SK-N-SH (cell line): ENCODE measurements around the gene THSD4. TPM values are rescaled to one million over a fixed set of nuclear protein-coding genes. Genes with fewer than 3 reads are reported as not detected.

ENCODE experiments used
- CTCF ChIA-PET: fragments of 300-600, 350-600 bp; formaldehyde crosslinking; extraction: SDS; loops from one replicate; lab custom pipeline; 2021; lab: Yijun Ruan, JAX
- POLR2A ChIA-PET: fragments of 350-600 bp; sonication (Branson Sonifier 250); formaldehyde crosslinking; extraction: SDS; loops from one replicate; lab custom pipeline; 2020; ENCODE audit warnings: antibody characterized with exemption, inconsistent platforms; lab: Yijun Ruan, JAX
- DNase-seq: peaks from one replicate; pipeline ENCODE4 v3.0.0; 2012
- H2AFZ ChIP-seq: fragments of 200-600 bp; sonication (generic); 2 replicates; pipeline ENCODE4 v1.8.1; 2016; ENCODE audit warnings: antibody characterized with exemption, mild to moderate bottlenecking, low read depth
- H3F3A ChIP-seq: fragments of 200-600 bp; sonication (generic); replicated peaks from 2 replicates; pipeline ENCODE3; 2016; ENCODE audit warnings: antibody characterized with exemption, mild to moderate bottlenecking; ENCODE audit not compliant: insufficient read depth
- H3K27ac ChIP-seq, 2 experiments: fragments of 200-500 bp in 1 of 2; fragments of 200-600 bp in 1 of 2; sonication (Bioruptor generic) in 1 of 2; sonication (generic), shearing (Covaris generic) in 1 of 2; 2 replicates each; pipeline versions ENCODE4 v1.5.1 to v1.6.1; 2014 to 2016; ENCODE audit warnings: low read depth in 2 of 2, inconsistent platforms in 1 of 2, low read length in 1 of 2, mild to moderate bottlenecking in 1 of 2, mixed read lengths in 1 of 2
- H3K27me3 ChIP-seq: fragments of 200-600 bp; sonication (generic), shearing (Covaris generic); 2 replicates; pipeline ENCODE4 v1.6.1; 2016; ENCODE audit warnings: mixed run types; ENCODE audit not compliant: insufficient read depth
- H3K36me3 ChIP-seq, 2 experiments: fragments of 200-500 bp in 1 of 2; fragments of 200-600 bp in 1 of 2; sonication (Bioruptor generic) in 1 of 2; sonication (generic) in 1 of 2; replicated peaks in 1 of 2; 2 replicates each; pipeline versions ENCODE3 to v1.5.1; 2014 to 2016; ENCODE audit warnings: low read length in 1 of 2, mild to moderate bottlenecking in 1 of 2; ENCODE audit not compliant: insufficient read depth in 2 of 2, control insufficient read depth in 1 of 2
- H3K4me1 ChIP-seq, 2 experiments: fragments of 200-500 bp in 1 of 2; fragments of 200-600 bp in 1 of 2; sonication (Bioruptor generic) in 1 of 2; sonication (generic), shearing (Covaris generic) in 1 of 2; 2 replicates each; pipeline versions ENCODE4 v1.5.1 to v1.6.1; 2014 to 2016; ENCODE audit warnings: low read depth in 1 of 2, low read length in 1 of 2, mixed run types in 1 of 2; ENCODE audit not compliant: insufficient read depth in 2 of 2, control insufficient read depth in 1 of 2
- H3K4me2 ChIP-seq: fragments of 200-600 bp; sonication (generic), shearing (Covaris generic); 2 replicates; pipeline ENCODE4 v1.6.1; 2017; ENCODE audit warnings: mixed run types
- H3K4me3 ChIP-seq, 2 experiments: fragments of 200-500 bp in 1 of 2; fragments of 200-600 bp in 1 of 2; sonication (Bioruptor generic) in 1 of 2; sonication (generic), shearing (Covaris generic) in 1 of 2; 2 replicates each; pipeline versions ENCODE4 v1.5.1 to v1.8.1; 2014 to 2016; ENCODE audit warnings: low read depth in 2 of 2, inconsistent platforms in 1 of 2, low read length in 1 of 2, mild to moderate bottlenecking in 1 of 2, mixed read lengths in 1 of 2, moderate library complexity in 1 of 2
- H3K79me2 ChIP-seq: fragments of 200-600 bp; sonication (generic); 2 replicates; pipeline ENCODE4 v1.8.1; 2017; ENCODE audit warnings: mild to moderate bottlenecking; ENCODE audit not compliant: insufficient read depth
- H3K9ac ChIP-seq: fragments of 200-600 bp; sonication (generic); 2 replicates; pipeline ENCODE4 v1.6.1; 2017; ENCODE audit warnings: mixed run types
- H3K9me2 ChIP-seq: fragments of 200-600 bp; sonication (generic); 2 replicates; pipeline ENCODE4 v1.6.1; 2017; ENCODE audit warnings: mixed run types
- H3K9me3 ChIP-seq: fragments of 200-600 bp; sonication (generic); 2 replicates; pipeline ENCODE4 v1.6.1; 2017; ENCODE audit warnings: mixed run types, mild to moderate bottlenecking, moderate library complexity
- H4K20me1 ChIP-seq: fragments of 200-600 bp; sonication (generic); 2 replicates; pipeline ENCODE4 v1.6.1; 2017; ENCODE audit warnings: mild to moderate bottlenecking, mixed run types; ENCODE audit not compliant: insufficient read depth
- ELF1 ChIP-seq: IDR thresholded peaks from 2 replicates; pipeline ENCODE4 v1.4.0; 2012
- EP300 ChIP-seq, 2 experiments: IDR thresholded peaks; 2 replicates each; pipeline versions ENCODE4 v1.4.0 to v1.6.1; 2012; ENCODE audit warnings: borderline replicate concordance in 1 of 2, low read depth in 1 of 2, low read length in 1 of 2
- EZH2phosphoT487 ChIP-seq: fragments of 200-600 bp; sonication (generic); IDR thresholded peaks from 2 replicates; pipeline ENCODE4 v1.6.1; 2017; ENCODE audit warnings: low read depth, mixed run types, mild to moderate bottlenecking, antibody characterized with exemption, moderate library complexity, borderline replicate concordance
- FOSL2 ChIP-seq: IDR thresholded peaks from 2 replicates; pipeline ENCODE4 v1.4.0; 2012; ENCODE audit warnings: low read depth, mild to moderate bottlenecking, moderate library complexity, borderline replicate concordance
- FOXJ3 ChIP-seq: sonication (generic); formaldehyde crosslinking; IDR thresholded peaks from 2 replicates; pipeline ENCODE4 v1.5.1; 2020; ENCODE audit warnings: mild to moderate bottlenecking, missing genetic modification reagents
- GABPA ChIP-seq: IDR thresholded peaks from 2 replicates; pipeline ENCODE4 v1.4.0; 2012; ENCODE audit warnings: low read depth, mild to moderate bottlenecking
- GATA2 ChIP-seq: sonication (generic); formaldehyde crosslinking; IDR thresholded peaks from 2 replicates; pipeline ENCODE4 v1.5.0; 2020; ENCODE audit warnings: mild to moderate bottlenecking, missing genetic modification reagents
- NFIC ChIP-seq: IDR thresholded peaks from 2 replicates; pipeline ENCODE4 v1.4.0; 2012; ENCODE audit warnings: borderline replicate concordance
- POLR2AphosphoS5 ChIP-seq: IDR thresholded peaks from 2 replicates; pipeline ENCODE4 v1.6.1; 2012; ENCODE audit warnings: low read depth, low read length
- RAD21 ChIP-seq: IDR thresholded peaks from 2 replicates; pipeline ENCODE4 v1.6.1; 2012; ENCODE audit warnings: mild to moderate bottlenecking, low read length
- SMC3 ChIP-seq: IDR thresholded peaks from 2 replicates; pipeline ENCODE4 v1.6.1; 2012; ENCODE audit warnings: low read depth, low read length, improper control_type of control experiment
- TCF12 ChIP-seq: IDR thresholded peaks from 2 replicates; pipeline ENCODE4 v1.4.0; 2012
- TEAD4 ChIP-seq: IDR thresholded peaks from 2 replicates; pipeline ENCODE4 v1.4.0; 2012; ENCODE audit warnings: mild to moderate bottlenecking, borderline replicate concordance; ENCODE audit not compliant: insufficient read depth
- USF1 ChIP-seq: IDR thresholded peaks from 2 replicates; pipeline ENCODE4 v1.4.0; 2012; ENCODE audit warnings: low read depth, borderline replicate concordance
- USF2 ChIP-seq: fragments of 150-350 bp; IDR thresholded peaks from 2 replicates; pipeline ENCODE4 v1.6.1; 2017; ENCODE audit warnings: antibody characterized with exemption, low read length, low read depth, borderline replicate concordance
- YY1 ChIP-seq: IDR thresholded peaks from 2 replicates; pipeline ENCODE4 v1.4.0; 2012; ENCODE audit warnings: low read depth, mild to moderate bottlenecking
- ZBTB33 ChIP-seq: IDR thresholded peaks from 2 replicates; pipeline ENCODE4 v1.4.0; 2012; ENCODE audit warnings: low read depth, borderline replicate concordance
- WGBS: methylation state at CpG from one replicate; pipeline ENCODE4 v1.1.6; 2017; ENCODE audit warnings: low lambda C conversion rate; 5-methylcytosine and 5-hydroxymethylcytosine counted together
- polyA plus RNA-seq, 3 experiments: library from polyadenylated mRNA; depleted of rRNA; stranded (reverse); fragments of >200 nt; gene quantifications; 2 replicates each; pipeline ENCODE4 v1.2.3, GENCODE V29; 2012
- TF ChIP-seq, protein P1 (sequence below): fragments of 150-350 bp; IDR thresholded peaks from 2 replicates; pipeline ENCODE4 v1.6.1; 2016; ENCODE audit warnings: mild to moderate bottlenecking, low read depth, low read length
- TF ChIP-seq, protein P2 (sequence below): IDR thresholded peaks from 2 replicates; pipeline ENCODE4; 2012

The THSD4 gene
- polyA plus RNA-seq, 1 of the 3 experiments (the other 2 are of a cell fraction): 79.1 TPM

- H3K27me3 ChIP-seq: no peaks in the 10 kb centered on the region
- no peak overlapping the region for H2AFZ ChIP-seq
- POLR2A ChIA-PET: no interaction called here
- H3K9ac ChIP-seq: no peak overlapping the region
- TF ChIP-seq ELF1: no peak
- no peak for TF ChIP-seq FOXJ3 (CRISPR knock-in tag)
- no peak for TF ChIP-seq POLR2AphosphoS5
- no peak for TF ChIP-seq USF2
- no peak for TF ChIP-seq GABPA
- no peak for TF ChIP-seq USF1
- TF ChIP-seq, protein P1, sequence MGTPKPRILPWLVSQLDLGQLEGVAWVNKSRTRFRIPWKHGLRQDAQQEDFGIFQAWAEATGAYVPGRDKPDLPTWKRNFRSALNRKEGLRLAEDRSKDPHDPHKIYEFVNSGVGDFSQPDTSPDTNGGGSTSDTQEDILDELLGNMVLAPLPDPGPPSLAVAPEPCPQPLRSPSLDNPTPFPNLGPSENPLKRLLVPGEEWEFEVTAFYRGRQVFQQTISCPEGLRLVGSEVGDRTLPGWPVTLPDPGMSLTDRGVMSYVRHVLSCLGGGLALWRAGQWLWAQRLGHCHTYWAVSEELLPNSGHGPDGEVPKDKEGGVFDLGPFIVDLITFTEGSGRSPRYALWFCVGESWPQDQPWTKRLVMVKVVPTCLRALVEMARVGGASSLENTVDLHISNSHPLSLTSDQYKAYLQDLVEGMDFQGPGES: no peak
- no peak for TF ChIP-seq GATA2 (CRISPR knock-in tag)
- TF ChIP-seq TEAD4: no peak
- TF ChIP-seq, protein P2, sequence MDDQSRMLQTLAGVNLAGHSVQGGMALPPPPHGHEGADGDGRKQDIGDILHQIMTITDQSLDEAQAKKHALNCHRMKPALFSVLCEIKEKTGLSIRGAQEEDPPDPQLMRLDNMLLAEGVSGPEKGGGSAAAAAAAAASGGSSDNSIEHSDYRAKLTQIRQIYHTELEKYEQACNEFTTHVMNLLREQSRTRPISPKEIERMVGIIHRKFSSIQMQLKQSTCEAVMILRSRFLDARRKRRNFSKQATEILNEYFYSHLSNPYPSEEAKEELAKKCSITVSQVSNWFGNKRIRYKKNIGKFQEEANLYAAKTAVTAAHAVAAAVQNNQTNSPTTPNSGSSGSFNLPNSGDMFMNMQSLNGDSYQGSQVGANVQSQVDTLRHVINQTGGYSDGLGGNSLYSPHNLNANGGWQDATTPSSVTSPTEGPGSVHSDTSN: no peak
- no peak for TF ChIP-seq TCF12
- TF ChIP-seq NFIC: no peak
- no peak for TF ChIP-seq EP300 (IDR thresholded peaks at IDR 0.05; ENCODE audit: borderline replicate concordance in 1 of 2, low read depth in 1 of 2, low read length in 1 of 2)
- TF ChIP-seq YY1: no peak
- TF ChIP-seq, all 33 proteins: peak for 0
- peaks cover 32% of the 10 kb centered on the region for H3K79me2 ChIP-seq
- H3K36me3 ChIP-seq: peaks cover 0 to 34% of the 10 kb centered on the region in 2 experiments
- no peak overlapping the region for H3K4me2 ChIP-seq
- H3K9me2 ChIP-seq: no peaks in the 10 kb centered on the region
- CTCF ChIA-PET: no interaction called here
- H3K27ac ChIP-seq: no peak overlapping the region
- H3K9me3 ChIP-seq: no peaks in the 10 kb centered on the region
- H3K4me3 ChIP-seq: no peak overlapping the region
- H3F3A ChIP-seq: peaks cover 9% of the 10 kb centered on the region
- no peaks in the 10 kb centered on the region for H4K20me1 ChIP-seq
- DNase-seq: no peak
- H3K4me1 ChIP-seq: peaks cover 0 to 14% of the 10 kb centered on the region in 2 experiments; a peak in 2 of 4 replicates
- WGBS: 95% methylated on average over 2 of the region's 2 CpGs
Measured at GRCh38 chr15:71145648-71146047, 30.4 kb downstream of the THSD4 start.

DNA sequence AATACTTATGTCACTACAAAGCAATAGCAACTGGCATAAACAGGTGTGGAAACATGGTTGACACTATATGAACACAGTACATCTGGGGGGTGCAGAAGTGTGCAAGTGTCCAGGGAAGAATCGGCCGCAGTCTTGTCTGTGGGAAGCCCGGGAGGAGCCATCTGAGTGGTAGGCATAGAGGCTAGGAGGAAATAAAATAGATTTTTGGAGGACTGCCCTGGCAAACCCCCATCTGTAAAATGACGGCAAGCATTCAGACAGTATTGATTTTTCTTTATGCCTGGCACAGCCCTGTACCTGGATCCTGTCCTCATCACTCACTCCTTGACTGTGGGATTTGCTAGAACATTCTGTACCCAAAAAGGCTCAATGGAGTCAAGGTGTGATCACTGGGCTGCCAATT lies 31.3 kb downstream of the THSD4 start:
- ChIA-PET POLR2A (no interaction called here), CTCF (no interaction called here)
- H3K36me3 ChIP-seq: peaks cover 0 to 30% of the 10 kb centered on the region in 2 experiments
- peaks cover 0 to 20% of the 10 kb centered on the region in 2 experiments; a peak in 2 of 4 replicates for H3K4me1 ChIP-seq
- H2AFZ ChIP-seq: no peak overlapping the region
- no peak overlapping the region for H3K27ac ChIP-seq
- WGBS: 89% methylated on average over 4 of the region's 4 CpGs
- H3K9ac ChIP-seq: no peak overlapping the region
- H4K20me1 ChIP-seq: no peaks in the 10 kb centered on the region
- peaks cover 25% of the 10 kb centered on the region for H3K79me2 ChIP-seq
- no peaks in the 10 kb centered on the region for H3K27me3 ChIP-seq
- H3K4me2 ChIP-seq: no peak overlapping the region
- no peaks in the 10 kb centered on the region for H3K9me3 ChIP-seq
- no peak overlapping the region for H3K4me3 ChIP-seq
- no peaks in the 10 kb centered on the region for H3K9me2 ChIP-seq
- DNase-seq: no peak
- peaks cover 12% of the 10 kb centered on the region for H3F3A ChIP-seq
- TF ChIP-seq RAD21: no peak
- no peak for TF ChIP-seq EZH2phosphoT487
- no peak for TF ChIP-seq FOSL2
- no peak for TF ChIP-seq USF2
- TF ChIP-seq SMC3: no peak
- TF ChIP-seq YY1: no peak
- no peak for TF ChIP-seq ZBTB33
